ENCODE data around the gene CHRNA5.

The CHRNA5 gene

GRCh38 chr15:78573416-78573815 is 8.1 kb downstream of the CHRNA5 start:
- POLR2A ChIA-PET (ENCODE audit: low non-redundant PET): no interaction called here
- DNase-seq (ENCODE audit: low spot score): no peak

GRCh38 chr15:78574944-78575343 is 9.6 kb downstream of the CHRNA5 start:
- POLR2A ChIA-PET (ENCODE audit: low non-redundant PET): no interaction called here
- H3K27ac ChIP-seq: no peak overlapping the region
- no peak for DNase-seq (ENCODE audit: low spot score)
- TF ChIP-seq CTCF (conservative IDR thresholded peaks at IDR 0.05; ENCODE audit: low read depth): no peak
- CTCF ChIA-PET: no interaction called here

More at GRCh38 chr15:78573416-78573815, 8.1 kb downstream of the CHRNA5 start:
- no peak for TF ChIP-seq CTCF (conservative IDR thresholded peaks at IDR 0.05; ENCODE audit: low read depth)
- H3K27ac ChIP-seq: no peak overlapping the region
- CTCF ChIA-PET: no interaction called here

- no peak for DNase-seq (ENCODE audit: low spot score)
- no peak overlapping the region for H3K27ac ChIP-seq
- TF ChIP-seq CTCF (conservative IDR thresholded peaks at IDR 0.05; ENCODE audit: low read depth): no peak
- ChIA-PET CTCF (interaction anchor here (0.6 kb wide), 1 partner anchor 10 kb away, joined by 4 read pairs; no protein-coding TSS in a partner anchor), POLR2A (ENCODE audit: low non-redundant PET) (no interaction called here)
Observed at GRCh38 chr15:78597583-78597982, 32.3 kb downstream of the CHRNA5 start.

GRCh38 chr15:78598348-78598747 is 33.0 kb downstream of the CHRNA5 start:
- CTCF ChIA-PET: interaction anchor here (0.6 kb wide), 1 partner anchor 11 kb away, joined by 4 read pairs; no protein-coding TSS in a partner anchor

GRCh38 chr15:78599189-78599588 is 33.9 kb downstream of the CHRNA5 start:
- no peak for DNase-seq (ENCODE audit: low spot score)
- no peak for TF ChIP-seq CTCF (conservative IDR thresholded peaks at IDR 0.05; ENCODE audit: low read depth)
- POLR2A ChIA-PET (ENCODE audit: low non-redundant PET): no interaction called here
- no peak overlapping the region for H3K27ac ChIP-seq
- CTCF ChIA-PET: no interaction called here

More at GRCh38 chr15:78598348-78598747, 33.0 kb downstream of the CHRNA5 start:
- POLR2A ChIA-PET (ENCODE audit: low non-redundant PET): no interaction called here
- no peak for TF ChIP-seq CTCF (conservative IDR thresholded peaks at IDR 0.05; ENCODE audit: low read depth)
- DNase-seq (ENCODE audit: low spot score): no peak
- no peak overlapping the region for H3K27ac ChIP-seq

GRCh38 chr15:78603467-78603866 is 38.1 kb downstream of the CHRNA5 start:
- CTCF ChIA-PET: no interaction called here
- no peak for DNase-seq (ENCODE audit: low spot score)

More at GRCh38 chr15:78603467-78603866, 38.1 kb downstream of the CHRNA5 start:
- no peak for TF ChIP-seq CTCF (conservative IDR thresholded peaks at IDR 0.05; ENCODE audit: low read depth)
- H3K27ac ChIP-seq: no peak overlapping the region
- POLR2A ChIA-PET (ENCODE audit: low non-redundant PET): no interaction called here

Measured in RWPE1 (cell line).